Activated naive CD4-positive, alpha-beta T cell treated with anti-CD3 and anti-CD28 coated beads, Interleukin-2, amount 10 ng/mL, durations not matched to agents 7 days and 5 days (primary cell): Measurements from ENCODE around the gene WWOX.
A peak's percentile ranks its signal among the peaks of the same experiment; 100 is the strongest.

Source experiments
- CTCF ChIA-PET: fragments of 350-600 bp; sonication (Branson Sonifier 250); formaldehyde crosslinking; loops from one replicate; lab custom pipeline; 2021; ENCODE audit warnings: antibody characterized with exemption; lab: Charles Lee
- DNase-seq: peaks from one replicate; pipeline ENCODE4 v3.0.0-alpha.2; 2020
- H3K27ac Mint-ChIP-seq: one replicate; pipeline ENCODE4 v1.8.0; 2021; ENCODE audit warnings: mild to moderate bottlenecking, moderate library complexity, mixed read lengths
- H3K27me3 Mint-ChIP-seq: one replicate; pipeline ENCODE4 v1.8.0; 2021; ENCODE audit warnings: mild to moderate bottlenecking, mixed read lengths
- H3K36me3 Mint-ChIP-seq: one replicate; pipeline ENCODE4 v1.8.0; 2021; ENCODE audit warnings: mixed read lengths
- H3K4me1 Mint-ChIP-seq: one replicate; pipeline ENCODE4 v1.8.0; 2021; ENCODE audit warnings: mixed read lengths
- H3K4me3 Mint-ChIP-seq: one replicate; pipeline ENCODE4 v1.8.0; 2021; ENCODE audit warnings: mild to moderate bottlenecking, moderate library complexity, mixed read lengths
- H3K9me3 Mint-ChIP-seq: one replicate; pipeline ENCODE4 v1.8.0; 2021; ENCODE audit warnings: mixed read lengths

WWOX gene

DNA sequence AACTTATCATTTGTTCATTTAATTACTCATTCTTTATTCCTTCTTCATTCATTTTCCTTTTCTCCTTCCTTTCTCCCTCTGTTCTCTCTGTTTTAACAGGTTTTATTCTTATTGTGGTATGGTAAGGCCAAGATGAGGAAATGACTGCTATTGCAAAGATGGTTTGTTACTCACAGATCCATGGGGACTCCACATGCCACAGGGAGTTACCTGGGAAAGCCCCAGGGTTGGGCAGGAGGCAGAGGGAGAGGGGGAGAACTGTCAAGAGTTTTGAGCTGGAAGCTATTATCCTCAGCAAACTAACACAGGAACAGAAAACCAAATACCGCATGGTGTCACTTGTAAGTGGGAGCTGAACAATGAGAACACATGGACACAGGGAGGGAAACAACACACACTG, 453.3 kb downstream of the WWOX start:
- Mint-ChIP-seq H3K4me1 (no peaks in the 10 kb centered on the region), H3K27me3 (peaks cover 3% of the 10 kb centered on the region), H3K9me3 (no peaks in the 10 kb centered on the region), H3K27ac (no peak overlapping the region), H3K4me3 (no peak overlapping the region), H3K36me3 (no peaks in the 10 kb centered on the region)
- no peak for DNase-seq
- CTCF ChIA-PET = interaction anchor here (0.6 kb wide), 1 partner anchor 440 kb away, joined by 3 read pairs; no protein-coding TSS in a partner anchor

DNA sequence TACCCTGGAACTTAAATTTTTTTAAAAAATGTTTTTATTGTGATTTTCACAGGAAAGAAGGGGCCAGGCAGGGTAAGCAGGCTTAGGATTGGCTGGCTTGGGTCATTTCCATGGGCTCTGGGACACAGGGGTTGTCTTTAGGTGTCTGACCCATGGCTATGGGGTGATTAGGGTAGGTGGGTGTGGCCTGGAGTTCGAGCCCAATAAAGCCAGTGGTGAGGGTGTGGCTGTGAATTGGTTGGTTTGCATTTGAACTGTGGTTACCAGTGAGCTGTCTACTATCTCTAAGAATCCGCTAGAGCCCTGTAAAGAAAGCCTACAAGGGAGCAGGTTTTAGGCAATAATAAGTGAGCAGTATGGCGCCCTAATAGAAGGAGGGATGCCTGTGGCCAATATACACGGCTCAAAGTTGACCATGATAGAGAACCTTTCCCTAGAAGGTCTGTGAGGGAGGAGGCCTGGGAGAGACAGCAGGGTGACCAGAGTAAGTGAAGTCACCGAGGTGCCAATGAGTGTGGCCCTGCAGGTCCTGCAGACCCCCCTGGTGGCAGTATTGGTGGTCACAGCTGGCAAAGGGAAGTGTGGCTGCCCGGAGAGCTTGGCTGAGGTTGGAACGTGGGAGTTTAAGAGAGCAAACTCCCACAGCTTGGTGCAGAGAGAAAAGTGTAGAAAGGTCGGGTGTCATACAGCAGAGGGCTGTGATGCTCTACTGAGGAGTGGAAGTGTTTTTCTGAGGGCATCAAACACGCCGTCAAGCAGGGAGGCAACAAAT, 454.0 kb downstream of the WWOX start:
- H3K27ac Mint-ChIP-seq = no peak overlapping the region
- no peak overlapping the region for H3K4me3 Mint-ChIP-seq
- no peaks in the 10 kb centered on the region for H3K36me3 Mint-ChIP-seq
- H3K4me1 Mint-ChIP-seq = no peaks in the 10 kb centered on the region
- DNase-seq = no peak
- CTCF ChIA-PET = no interaction called here
- H3K27me3 Mint-ChIP-seq = peaks cover 3% of the 10 kb centered on the region
- H3K9me3 Mint-ChIP-seq = no peaks in the 10 kb centered on the region

DNA sequence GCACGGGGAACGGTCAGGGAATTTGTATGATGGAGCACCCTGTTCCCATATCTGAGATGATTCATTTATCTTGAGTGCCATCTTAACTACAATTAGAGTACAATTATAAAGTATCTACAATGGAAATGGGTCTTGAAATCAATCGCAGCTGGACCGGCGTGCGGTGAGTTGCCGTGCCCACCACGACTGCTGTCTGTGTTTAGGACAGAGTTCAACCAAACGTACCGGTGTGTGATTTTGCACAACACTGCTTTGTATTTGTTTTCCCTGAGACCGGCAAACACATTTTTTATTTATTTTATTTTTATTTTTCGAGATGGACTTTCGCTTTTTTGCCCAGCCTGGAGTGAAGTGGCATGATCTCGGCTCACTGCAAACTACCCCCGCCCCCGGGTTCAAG, 457.0 kb downstream of the WWOX start:
- no peaks in the 10 kb centered on the region for H3K9me3 Mint-ChIP-seq
- H3K27ac Mint-ChIP-seq = no peak overlapping the region
- no peak overlapping the region for H3K4me3 Mint-ChIP-seq
- H3K27me3 Mint-ChIP-seq = no peaks in the 10 kb centered on the region
- DNase-seq = no peak
- no peaks in the 10 kb centered on the region for H3K4me1 Mint-ChIP-seq
- CTCF ChIA-PET = no interaction called here
- H3K36me3 Mint-ChIP-seq = no peaks in the 10 kb centered on the region

DNA sequence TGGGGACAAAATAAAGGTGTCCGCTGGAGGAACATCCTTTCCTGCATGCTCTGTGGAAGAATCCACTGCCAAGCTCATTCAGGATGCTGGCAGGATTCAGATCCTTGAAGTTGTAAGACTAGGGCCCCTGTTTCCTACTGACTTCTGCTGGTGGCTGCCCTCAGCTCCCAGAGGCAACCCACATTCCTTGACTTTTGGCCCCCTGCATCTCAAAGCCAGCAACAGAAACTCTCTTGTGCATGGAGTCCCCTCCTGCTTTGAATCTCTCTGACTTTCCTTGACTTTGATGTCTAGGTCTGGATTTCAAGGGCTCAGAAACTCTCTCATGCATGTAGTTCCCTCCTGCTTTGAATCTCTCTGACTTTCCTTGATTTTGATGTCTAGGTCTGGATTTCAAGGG, 461.5 kb downstream of the WWOX start:
- no peak for DNase-seq
- CTCF ChIA-PET = no interaction called here
- Mint-ChIP-seq H3K27ac (no peak overlapping the region), H3K4me3 (no peak overlapping the region), H3K36me3 (no peaks in the 10 kb centered on the region), H3K4me1 (no peaks in the 10 kb centered on the region), H3K9me3 (peaks cover 3% of the 10 kb centered on the region), H3K27me3 (no peaks in the 10 kb centered on the region)

DNA sequence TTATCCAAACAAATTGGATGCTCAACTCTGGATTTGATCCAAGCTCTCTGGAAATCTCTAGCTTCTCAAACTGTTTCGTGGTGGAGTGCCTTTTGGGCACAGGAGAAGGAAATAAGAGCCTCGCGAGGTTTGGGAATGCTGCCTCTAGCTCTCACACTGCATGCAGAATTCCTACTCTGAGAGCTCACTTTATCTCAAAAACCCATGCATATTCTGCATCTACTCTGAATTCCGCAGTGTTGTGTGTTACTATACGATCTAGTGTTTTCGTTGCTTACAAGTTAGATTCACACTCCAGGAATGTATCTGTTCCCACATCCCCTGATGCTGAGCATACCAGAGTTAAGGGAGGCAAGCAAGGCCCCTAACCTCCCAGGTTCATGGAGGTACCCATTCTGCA, 462.7 kb downstream of the WWOX start:
- Mint-ChIP-seq H3K4me1 (peaks cover 10% of the 10 kb centered on the region), H3K4me3 (no peak overlapping the region), H3K27ac (no peak overlapping the region), H3K27me3 (no peaks in the 10 kb centered on the region), H3K36me3 (no peaks in the 10 kb centered on the region), H3K9me3 (peaks cover 3% of the 10 kb centered on the region)
- DNase-seq = no peak
- CTCF ChIA-PET = no interaction called here

DNA sequence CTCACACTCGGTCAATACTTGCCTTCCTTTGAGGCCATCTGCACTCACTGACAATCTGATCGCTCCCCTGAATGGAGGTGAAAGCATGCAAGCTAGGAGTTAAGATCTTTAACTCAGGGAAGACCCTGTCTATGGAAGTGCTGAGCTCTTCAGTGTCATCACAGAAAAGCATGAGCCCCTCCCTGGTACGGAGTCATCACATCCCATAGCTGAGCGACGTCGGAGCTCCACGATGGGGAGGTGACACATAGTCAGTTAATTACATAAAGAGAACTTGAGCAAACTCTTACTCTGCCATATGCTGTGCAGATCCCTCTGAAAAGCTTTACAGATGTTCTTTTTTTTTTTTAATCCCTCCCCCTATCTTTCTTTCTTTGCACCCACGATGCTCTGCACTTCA, 463.2 kb downstream of the WWOX start:
- Mint-ChIP-seq H3K4me1 (peaks cover 11% of the 10 kb centered on the region), H3K9me3 (peaks cover 3% of the 10 kb centered on the region), H3K4me3 (no peak overlapping the region), H3K27me3 (no peaks in the 10 kb centered on the region), H3K36me3 (no peaks in the 10 kb centered on the region), H3K27ac (no peak overlapping the region)
- CTCF ChIA-PET = no interaction called here
- no peak for DNase-seq

DNA sequence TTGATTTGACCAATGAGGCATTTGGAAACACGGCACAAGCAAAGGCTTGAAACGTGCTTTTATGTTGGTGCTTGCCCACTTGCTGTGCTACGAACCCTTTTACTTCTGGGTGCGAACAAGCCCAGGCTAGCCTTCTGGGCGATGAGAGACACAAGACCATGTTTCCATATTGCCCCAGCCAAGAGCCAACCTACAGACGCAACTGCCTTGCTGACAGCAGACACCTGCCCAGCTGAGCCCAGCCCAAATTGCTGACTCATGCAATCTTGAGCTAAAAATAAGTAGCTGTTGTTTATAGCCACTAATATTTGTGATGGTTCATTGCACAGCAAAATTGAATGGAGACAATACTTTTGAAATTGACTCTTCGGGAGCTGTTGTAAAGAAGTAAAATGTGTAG, 464.5 kb downstream of the WWOX start:
- H3K27me3 Mint-ChIP-seq = no peaks in the 10 kb centered on the region
- peaks cover 11% of the 10 kb centered on the region for H3K4me1 Mint-ChIP-seq
- CTCF ChIA-PET = no interaction called here
- DNase-seq = no peak
- H3K36me3 Mint-ChIP-seq = no peaks in the 10 kb centered on the region
- H3K4me3 Mint-ChIP-seq = no peak overlapping the region
- H3K9me3 Mint-ChIP-seq = peaks cover 3% of the 10 kb centered on the region
- no peak overlapping the region for H3K27ac Mint-ChIP-seq

DNA sequence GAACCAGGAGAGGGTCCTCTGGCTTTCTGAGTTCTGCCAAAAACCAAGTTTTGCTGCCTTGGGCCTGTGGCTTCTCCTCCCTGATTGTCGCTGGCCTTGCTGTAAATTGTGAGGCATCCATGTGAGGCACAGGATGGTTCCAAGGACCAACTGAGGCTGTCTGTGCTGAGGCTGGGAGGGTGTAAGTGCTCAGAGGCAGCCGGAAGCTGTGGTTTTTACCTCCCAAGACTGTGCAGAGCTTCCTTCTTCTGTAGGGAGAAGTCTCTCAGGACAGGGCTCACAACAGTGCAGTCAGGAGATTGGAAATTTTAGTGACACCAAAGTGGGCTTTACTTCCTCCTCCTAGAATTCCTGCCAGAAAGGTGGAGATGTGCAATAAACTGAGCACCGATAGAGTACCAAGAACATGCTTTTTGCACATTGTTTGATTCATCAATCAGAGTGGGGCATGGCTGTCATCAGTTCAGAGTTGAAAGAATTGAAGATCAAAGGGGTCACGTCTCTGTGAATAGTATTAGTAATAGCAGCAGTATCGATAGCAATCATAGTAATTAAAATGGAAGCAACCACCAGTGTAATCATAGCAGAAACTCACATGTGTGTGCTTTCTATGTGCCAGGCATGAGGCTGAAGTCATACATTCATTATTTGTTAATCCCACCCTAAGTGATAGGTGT, 467.1 kb downstream of the WWOX start:
- DNase-seq = peak; percentile 20
- no peak overlapping the region for H3K4me3 Mint-ChIP-seq
- H3K9me3 Mint-ChIP-seq = peaks cover 3% of the 10 kb centered on the region
- no peaks in the 10 kb centered on the region for H3K27me3 Mint-ChIP-seq
- CTCF ChIA-PET = no interaction called here
- H3K4me1 Mint-ChIP-seq = peaks cover 17% of the 10 kb centered on the region
- no peak overlapping the region for H3K27ac Mint-ChIP-seq
- no peaks in the 10 kb centered on the region for H3K36me3 Mint-ChIP-seq

DNA sequence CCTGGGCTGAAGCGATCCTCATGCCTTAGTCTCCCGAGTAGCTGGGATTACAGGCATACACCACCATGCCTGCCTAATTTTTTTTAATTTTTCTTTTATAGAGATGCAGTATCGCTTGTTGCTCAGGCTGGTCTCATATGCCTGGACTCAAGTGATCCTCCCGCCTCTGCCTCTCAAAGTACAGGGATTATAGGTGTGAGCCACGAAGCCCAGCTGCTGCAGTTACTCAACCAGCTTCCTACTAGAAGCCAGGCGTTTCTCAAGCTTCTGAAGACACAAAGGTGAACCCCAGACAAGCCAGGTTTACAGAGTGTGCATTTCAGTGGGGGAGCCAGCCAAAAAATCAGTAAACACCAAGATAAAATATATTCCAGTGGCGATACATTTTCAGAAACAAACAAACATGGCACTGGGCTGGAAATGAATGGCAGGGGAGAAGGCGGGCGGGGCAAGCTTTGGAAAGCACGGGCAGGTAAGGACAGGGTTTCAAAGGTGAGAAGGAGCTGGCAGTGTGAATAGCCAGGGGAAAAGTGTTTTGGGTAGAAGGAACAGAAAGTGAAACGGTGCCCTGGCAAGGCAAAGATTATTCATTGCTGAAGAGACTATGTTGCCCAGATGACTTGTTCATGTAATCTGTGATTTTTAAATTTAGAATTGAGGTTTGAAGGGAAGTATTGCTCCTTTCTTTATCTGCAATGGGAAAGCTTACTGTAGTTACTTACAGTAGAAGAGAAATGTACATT, 471.1 kb downstream of the WWOX start:
- H3K4me1 Mint-ChIP-seq = peaks cover 17% of the 10 kb centered on the region

DNA sequence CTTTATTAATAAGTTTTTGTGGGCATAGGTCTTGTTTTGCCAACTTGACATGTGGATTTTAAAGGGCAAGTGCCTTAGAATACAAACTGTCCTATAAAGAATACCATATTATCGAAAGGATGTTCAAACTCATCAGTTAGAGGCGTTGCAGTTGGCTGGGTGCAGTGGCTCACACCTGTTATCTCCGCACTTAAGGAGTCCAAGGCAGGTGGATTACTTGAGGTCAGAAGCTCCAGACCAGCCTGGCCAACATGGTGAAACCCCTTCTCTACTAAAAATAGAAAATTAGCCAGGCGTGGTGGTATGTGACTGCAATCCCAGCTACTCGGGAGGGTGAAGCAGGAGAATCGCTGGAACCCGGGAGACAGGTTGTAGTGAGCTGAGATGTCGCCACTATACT, 472.0 kb downstream of the WWOX start:
- Mint-ChIP-seq H3K27ac (no peak overlapping the region), H3K27me3 (no peaks in the 10 kb centered on the region)

More for the DNA sequence above, 471.1 kb downstream of the WWOX start:
- Mint-ChIP-seq H3K9me3 (no peaks in the 10 kb centered on the region), H3K27me3 (no peaks in the 10 kb centered on the region), H3K4me3 (no peak overlapping the region), H3K27ac (no peak overlapping the region), H3K36me3 (no peaks in the 10 kb centered on the region)
- DNase-seq = no peak
- CTCF ChIA-PET = no interaction called here

DNA sequence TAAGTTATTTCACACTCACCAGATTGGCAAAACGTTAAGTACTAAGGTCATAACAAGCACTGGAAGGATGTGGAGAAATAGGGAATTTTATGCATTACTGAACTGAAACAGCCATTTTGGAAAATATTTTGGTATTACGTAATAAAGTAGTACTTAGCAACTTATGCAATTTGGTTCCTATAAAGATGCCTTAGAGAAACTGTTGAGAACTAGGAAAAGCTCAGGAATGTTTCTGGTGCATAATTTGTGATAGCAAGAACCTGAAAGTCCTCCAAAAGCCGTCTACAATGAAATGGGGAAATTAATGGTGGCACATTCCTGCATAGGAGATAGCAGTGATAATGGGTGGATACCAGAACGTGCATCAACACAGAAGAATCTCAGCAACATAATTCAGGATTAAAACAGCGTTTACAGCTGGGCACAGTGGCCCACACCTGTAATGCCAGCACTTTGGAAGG, 472.5 kb downstream of the WWOX start:
- H3K27ac Mint-ChIP-seq = peak overlapping the region; percentile 21
- H3K4me3 Mint-ChIP-seq = no peak overlapping the region
- no peaks in the 10 kb centered on the region for H3K9me3 Mint-ChIP-seq

More for the DNA sequence above, 472.0 kb downstream of the WWOX start:
- CTCF ChIA-PET = no interaction called here
- H3K4me1 Mint-ChIP-seq = peaks cover 13% of the 10 kb centered on the region
- no peak overlapping the region for H3K4me3 Mint-ChIP-seq
- no peak for DNase-seq
- H3K9me3 Mint-ChIP-seq = no peaks in the 10 kb centered on the region
- no peaks in the 10 kb centered on the region for H3K36me3 Mint-ChIP-seq

DNA sequence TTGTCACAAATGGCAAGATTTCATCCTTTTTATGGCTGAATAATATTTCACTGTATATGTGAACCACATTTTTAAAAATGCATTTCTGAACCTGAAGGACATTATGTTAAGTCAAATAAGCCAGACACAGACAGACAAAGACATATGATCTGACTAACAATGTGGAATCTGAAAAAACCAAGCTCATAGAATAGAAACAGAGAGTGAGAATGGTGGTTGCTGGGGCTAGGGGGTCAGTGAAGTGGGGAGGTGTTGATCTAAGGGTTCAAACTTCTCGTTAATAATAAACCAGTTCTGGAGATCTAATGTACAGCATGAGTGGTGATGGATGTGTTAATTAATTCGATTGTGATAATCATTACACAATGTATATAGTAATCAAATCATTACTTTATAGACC, 475.1 kb downstream of the WWOX start:
- DNase-seq = no peak
- Mint-ChIP-seq H3K9me3 (no peaks in the 10 kb centered on the region), H3K36me3 (no peaks in the 10 kb centered on the region), H3K4me3 (no peak overlapping the region), H3K4me1 (peaks cover 6% of the 10 kb centered on the region), H3K27me3 (no peaks in the 10 kb centered on the region), H3K27ac (no peak overlapping the region)
- CTCF ChIA-PET = no interaction called here

More for the DNA sequence above, 472.5 kb downstream of the WWOX start:
- DNase-seq = no peak
- Mint-ChIP-seq H3K4me1 (peaks cover 8% of the 10 kb centered on the region), H3K36me3 (no peaks in the 10 kb centered on the region), H3K27me3 (no peaks in the 10 kb centered on the region)
- CTCF ChIA-PET = no interaction called here

DNA sequence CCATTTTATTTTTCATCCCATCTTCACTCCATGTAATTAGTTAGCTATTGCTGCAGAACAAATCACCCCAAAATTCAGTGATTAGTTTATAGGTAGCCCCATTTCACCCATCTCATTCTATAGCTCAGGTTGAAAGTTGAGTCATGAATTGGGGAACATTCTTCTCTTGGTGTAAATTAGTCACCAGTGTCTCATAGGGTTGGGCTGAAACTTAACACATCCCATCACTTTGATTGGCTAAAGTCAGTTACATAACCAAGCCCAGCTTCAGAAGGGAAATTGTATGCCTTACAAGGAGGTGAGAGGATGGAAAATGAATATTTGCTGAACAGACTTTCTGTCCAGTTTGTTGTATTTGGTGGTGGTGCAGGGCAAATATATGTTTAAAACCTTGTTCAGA, 477.5 kb downstream of the WWOX start:
- H3K27me3 Mint-ChIP-seq = no peaks in the 10 kb centered on the region
- H3K9me3 Mint-ChIP-seq = no peaks in the 10 kb centered on the region
- H3K27ac Mint-ChIP-seq = no peak overlapping the region
- no peaks in the 10 kb centered on the region for H3K4me1 Mint-ChIP-seq
- DNase-seq = no peak
- CTCF ChIA-PET = interaction anchor here (0.6 kb wide), 1 partner anchor 35 kb away, joined by 3 read pairs; no protein-coding TSS in a partner anchor
- no peak overlapping the region for H3K4me3 Mint-ChIP-seq
- no peaks in the 10 kb centered on the region for H3K36me3 Mint-ChIP-seq

DNA sequence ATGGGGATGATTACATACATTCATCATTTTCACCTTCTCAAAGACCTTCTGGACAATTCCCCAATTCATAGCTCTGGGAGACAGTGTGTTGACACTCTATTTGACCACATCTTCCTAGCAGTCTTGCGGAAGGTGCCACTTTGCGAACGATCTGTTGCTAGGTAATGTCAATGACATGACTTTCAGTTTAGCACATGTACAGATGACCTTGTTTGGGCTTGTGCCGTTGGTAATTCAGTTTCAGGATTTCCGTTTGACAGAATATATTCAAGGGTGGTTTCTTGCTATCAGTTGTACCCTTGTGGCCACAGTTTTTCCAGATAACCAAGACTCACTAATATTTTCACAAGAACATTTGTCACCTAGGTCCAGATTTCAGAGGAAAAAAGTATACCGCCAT, 478.2 kb downstream of the WWOX start:
- Mint-ChIP-seq H3K27me3 (no peaks in the 10 kb centered on the region), H3K27ac (no peak overlapping the region), H3K9me3 (no peaks in the 10 kb centered on the region), H3K36me3 (no peaks in the 10 kb centered on the region), H3K4me3 (no peak overlapping the region), H3K4me1 (no peaks in the 10 kb centered on the region)
- DNase-seq = no peak
- CTCF ChIA-PET = no interaction called here
